Neural cell (in vitro differentiated cells): ENCODE results near the gene SLC25A21. TPM values are rescaled to one million over a fixed set of nuclear protein-coding genes. Genes with fewer than 3 reads are reported as not detected.

ENCODE experiments used
- H2AFZ ChIP-seq: fragments of 200-600, 300-800 bp; sonication (generic), shearing (Covaris generic); 2 replicates; pipeline ENCODE4 v1.6.0; 2014; ENCODE audit warnings: low read depth, mild to moderate bottlenecking, antibody characterized with exemption, low read length, moderate library complexity
- H3F3A ChIP-seq: fragments of 200-600 bp; shearing (Covaris generic); 2 replicates; pipeline ENCODE4 v1.6.1; 2016; ENCODE audit warnings: mild to moderate bottlenecking, moderate library complexity, mixed read lengths, antibody characterized with exemption, low read length; ENCODE audit not compliant: insufficient read depth, poor library complexity, severe bottlenecking
- H3K27ac ChIP-seq: fragments of 200-600, 300-800 bp; sonication (generic), shearing (Covaris generic); 2 replicates; pipeline ENCODE4 v1.5.1; 2014; ENCODE audit warnings: mild to moderate bottlenecking, low read length, moderate library complexity
- H3K27me3 ChIP-seq: fragments of 300-800, 200-600 bp; sonication (generic), shearing (Covaris generic); 2 replicates; pipeline ENCODE4 v1.6.0; 2014; ENCODE audit warnings: mild to moderate bottlenecking, low read depth, low read length, moderate library complexity; ENCODE audit not compliant: insufficient read depth
- H3K36me3 ChIP-seq: fragments of 300-800, 200-600 bp; sonication (generic), shearing (Covaris generic); 2 replicates; pipeline ENCODE4 v1.5.1; 2014; ENCODE audit warnings: mild to moderate bottlenecking, antibody characterized with exemption, low read length, moderate library complexity; ENCODE audit not compliant: insufficient read depth
- H3K4me2 ChIP-seq: fragments of 300-800, 200-600 bp; sonication (generic), shearing (Covaris generic); 2 replicates; pipeline ENCODE4 v1.6.0; 2014; ENCODE audit warnings: mild to moderate bottlenecking, low read length
- H3K4me3 ChIP-seq: fragments of 300-800, 200-600 bp; sonication (generic), shearing (Covaris generic); 2 replicates; pipeline ENCODE4 v1.5.1; 2014; ENCODE audit warnings: mild to moderate bottlenecking, low read length, moderate library complexity
- H3K79me2 ChIP-seq: fragments of 200-600 bp; shearing (Covaris generic); replicated peaks from 2 replicates; pipeline ENCODE4 v1.6.0; 2014; ENCODE audit warnings: mild to moderate bottlenecking, low read length, moderate library complexity; ENCODE audit not compliant: insufficient read depth
- H3K9ac ChIP-seq: fragments of 300-800, 200-600 bp; sonication (generic), shearing (Covaris generic); 2 replicates; pipeline ENCODE4 v1.6.1; 2016; ENCODE audit warnings: mild to moderate bottlenecking, low read length, mixed read lengths
- H3K9me2 ChIP-seq: fragments of 200-600 bp; shearing (Covaris generic); 2 replicates; pipeline ENCODE4 v1.6.1; 2016; ENCODE audit warnings: mild to moderate bottlenecking, low read length, mixed read lengths; ENCODE audit not compliant: insufficient read depth
- H3K9me3 ChIP-seq: fragments of 200-600, 300-800 bp; sonication (generic), shearing (Covaris generic); 2 replicates; pipeline ENCODE4 v1.6.1; 2016; ENCODE audit warnings: mild to moderate bottlenecking, mixed run types, low read length, moderate library complexity, mixed read lengths
- H4K20me1 ChIP-seq: fragments of 200-600 bp; shearing (Covaris generic); 2 replicates; pipeline ENCODE4 v1.6.1; 2016; ENCODE audit warnings: mild to moderate bottlenecking, mixed run types; ENCODE audit not compliant: insufficient read depth
- CTCF ChIP-seq: fragments of 450-650 bp; IDR thresholded peaks from 2 replicates; pipeline ENCODE4 v1.5.1; 2014; ENCODE audit warnings: antibody characterized with exemption, mild to moderate bottlenecking, moderate library complexity; ENCODE audit not compliant: poor library complexity, severe bottlenecking
- EP300 ChIP-seq: fragments of 450-650 bp; conservative IDR thresholded peaks from 2 replicates; pipeline ENCODE4 v1.6.1; 2014; ENCODE audit warnings: antibody characterized with exemption, mild to moderate bottlenecking, moderate library complexity; ENCODE audit not compliant: poor library complexity, severe bottlenecking
- EZH2 ChIP-seq: fragments of 200-600, 300-800 bp; shearing (Covaris generic), sonication (generic); IDR thresholded peaks from 2 replicates; pipeline ENCODE4 v1.6.1; 2014; ENCODE audit warnings: antibody characterized with exemption, low read length, borderline replicate concordance, mild to moderate bottlenecking; ENCODE audit not compliant: insufficient read depth, poor library complexity, severe bottlenecking
- MXI1 ChIP-seq: fragments of 450-650 bp; conservative IDR thresholded peaks from 2 replicates; pipeline ENCODE4 v1.6.1; 2014; ENCODE audit warnings: antibody characterized with exemption, mild to moderate bottlenecking; ENCODE audit not compliant: poor library complexity, severe bottlenecking
- POLR2AphosphoS5 ChIP-seq: IDR thresholded peaks from 2 replicates; pipeline ENCODE4 v1.6.1; 2012
- RAD21 ChIP-seq: fragments of 450-650 bp; conservative IDR thresholded peaks from 2 replicates; pipeline ENCODE4 v1.6.1; 2014; ENCODE audit warnings: antibody characterized with exemption, mild to moderate bottlenecking, moderate library complexity
- REST ChIP-seq: IDR thresholded peaks from 2 replicates; pipeline ENCODE4 v1.6.1; 2012; ENCODE audit warnings: borderline replicate concordance
- SMC3 ChIP-seq: fragments of 450-650 bp; conservative IDR thresholded peaks from 2 replicates; pipeline ENCODE4 v1.6.1; 2014; ENCODE audit warnings: antibody characterized with exemption, mild to moderate bottlenecking, moderate library complexity; ENCODE audit not compliant: poor library complexity
- TAF1 ChIP-seq: IDR thresholded peaks from 2 replicates; pipeline ENCODE4 v1.6.1; 2012; ENCODE audit warnings: low read depth
- polyA plus RNA-seq: library from polyadenylated mRNA; depleted of rRNA; stranded (reverse); fragments of >200 nt; gene quantifications from 2 replicates; pipeline ENCODE4 v1.2.3, GENCODE V29; 2014

Gene SLC25A21
- polyA plus RNA-seq, 1 donor from 2014 or later = 0.35 TPM

GRCh38 chr14:36939265-36939664, 233.1 kb downstream of the SLC25A21 start:
- Histone ChIP-seq H3K79me2 (no peaks in the 10 kb centered on the region), H3K9me3 (no peaks in the 10 kb centered on the region), H3K9me2 (no peaks in the 10 kb centered on the region), H2AFZ (no peak overlapping the region), H3K4me2 (no peak overlapping the region), H3K27ac (no peak overlapping the region), H4K20me1 (no peaks in the 10 kb centered on the region), H3K4me3 (no peak overlapping the region), H3K9ac (no peak overlapping the region), H3K27me3 (peaks cover 13% of the 10 kb centered on the region), H3F3A (no peaks in the 10 kb centered on the region), H3K36me3 (no peaks in the 10 kb centered on the region)
- no peak for TF ChIP-seq TAF1
- no peak for TF ChIP-seq POLR2AphosphoS5
- TF ChIP-seq CTCF = no peak
- no peak for TF ChIP-seq SMC3
- TF ChIP-seq EZH2 = no peak
- TF ChIP-seq REST = no peak
- no peak for TF ChIP-seq RAD21
- no peak for TF ChIP-seq MXI1
- TF ChIP-seq EP300 = no peak

- H3K9me2 ChIP-seq = no peaks in the 10 kb centered on the region
- H3K79me2 ChIP-seq = no peaks in the 10 kb centered on the region
- H3F3A ChIP-seq = no peaks in the 10 kb centered on the region
- H3K4me2 ChIP-seq = no peak overlapping the region
- peaks cover 13% of the 10 kb centered on the region for H3K27me3 ChIP-seq
- H3K27ac ChIP-seq = no peak overlapping the region
- no peak overlapping the region for H3K9ac ChIP-seq
- H3K4me3 ChIP-seq = no peak overlapping the region
- no peaks in the 10 kb centered on the region for H3K9me3 ChIP-seq
- no peak overlapping the region for H2AFZ ChIP-seq
- TF ChIP-seq TAF1 = no peak
- TF ChIP-seq RAD21 = no peak
- no peak for TF ChIP-seq CTCF
- no peak for TF ChIP-seq REST
- no peak for TF ChIP-seq MXI1
- no peak for TF ChIP-seq POLR2AphosphoS5
- TF ChIP-seq SMC3 = no peak
- TF ChIP-seq EZH2 = no peak
- no peak for TF ChIP-seq EP300
- H3K36me3 ChIP-seq = no peaks in the 10 kb centered on the region
- H4K20me1 ChIP-seq = no peaks in the 10 kb centered on the region
These were observed 233.7 kb downstream of the SLC25A21 start for GRCh38 chr14:36938678-36939077.
